MM.1S (cell line): Measurements from ENCODE around the gene ASB2.

Experiments used
- EZH2phosphoT487 ChIP-seq: fragments of 300-600 bp; sonication (generic); IDR thresholded peaks from 2 replicates; pipeline ENCODE4 v1.6.1; 2018; ENCODE audit warnings: antibody characterized with exemption, low read length
- TF ChIP-seq, protein P1 (sequence below): fragments of 300-600 bp; sonication (generic); IDR thresholded peaks from 2 replicates; pipeline ENCODE4 v1.5.1; 2016; ENCODE audit warnings: antibody characterized with exemption, low read length, mixed read lengths

DNA sequence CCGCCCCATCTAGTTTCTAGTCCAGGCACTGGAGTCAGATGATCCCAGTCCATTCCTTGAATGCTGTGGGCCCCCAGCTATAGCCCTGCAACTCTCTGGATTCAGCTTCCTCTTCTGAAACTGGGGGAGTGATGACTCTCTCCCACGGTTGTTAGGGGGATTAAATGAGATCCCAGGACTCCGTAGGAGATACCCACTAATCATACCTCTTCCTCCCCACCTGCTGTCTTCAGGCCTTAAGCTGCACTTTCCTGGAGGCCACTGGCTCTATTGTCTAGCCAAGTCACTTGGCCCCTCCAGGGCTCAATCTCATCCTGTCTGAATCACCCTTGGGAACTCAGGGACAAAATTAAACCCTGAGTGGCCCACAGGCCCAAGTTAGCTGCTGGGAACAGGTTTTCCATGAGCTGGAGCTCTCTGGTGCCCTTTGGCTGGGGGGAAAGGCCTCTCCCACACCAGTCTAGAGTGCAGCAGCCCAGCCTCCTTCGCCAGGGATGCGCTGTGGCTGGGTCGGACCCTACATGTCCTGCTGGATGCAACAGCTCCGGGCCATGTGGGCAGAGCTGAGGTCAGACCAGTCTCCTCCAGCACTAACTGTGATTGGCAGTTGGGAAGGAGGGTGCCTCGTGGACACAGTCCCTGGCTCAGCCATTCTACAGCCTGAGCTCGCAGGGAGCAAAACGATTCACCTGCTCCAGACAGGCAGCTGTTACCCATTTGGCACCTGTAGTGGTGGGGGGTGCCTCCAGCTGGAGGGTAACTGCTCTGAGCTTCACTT, 6.0 kb upstream of the ASB2 start:
- TF ChIP-seq, protein P1, sequence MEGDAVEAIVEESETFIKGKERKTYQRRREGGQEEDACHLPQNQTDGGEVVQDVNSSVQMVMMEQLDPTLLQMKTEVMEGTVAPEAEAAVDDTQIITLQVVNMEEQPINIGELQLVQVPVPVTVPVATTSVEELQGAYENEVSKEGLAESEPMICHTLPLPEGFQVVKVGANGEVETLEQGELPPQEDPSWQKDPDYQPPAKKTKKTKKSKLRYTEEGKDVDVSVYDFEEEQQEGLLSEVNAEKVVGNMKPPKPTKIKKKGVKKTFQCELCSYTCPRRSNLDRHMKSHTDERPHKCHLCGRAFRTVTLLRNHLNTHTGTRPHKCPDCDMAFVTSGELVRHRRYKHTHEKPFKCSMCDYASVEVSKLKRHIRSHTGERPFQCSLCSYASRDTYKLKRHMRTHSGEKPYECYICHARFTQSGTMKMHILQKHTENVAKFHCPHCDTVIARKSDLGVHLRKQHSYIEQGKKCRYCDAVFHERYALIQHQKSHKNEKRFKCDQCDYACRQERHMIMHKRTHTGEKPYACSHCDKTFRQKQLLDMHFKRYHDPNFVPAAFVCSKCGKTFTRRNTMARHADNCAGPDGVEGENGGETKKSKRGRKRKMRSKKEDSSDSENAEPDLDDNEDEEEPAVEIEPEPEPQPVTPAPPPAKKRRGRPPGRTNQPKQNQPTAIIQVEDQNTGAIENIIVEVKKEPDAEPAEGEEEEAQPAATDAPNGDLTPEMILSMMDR, result no peak
- TF ChIP-seq EZH2phosphoT487, result no peak
